ENCODE data around the gene GCNT1. TPM values are rescaled to one million over a fixed set of nuclear protein-coding genes. Genes with fewer than 3 reads are reported as not detected.

The GCNT1 gene
- total RNA-seq, 4 donors from 2014 or later: 5.7 to 45.2 (median 18.0) TPM

DNA sequence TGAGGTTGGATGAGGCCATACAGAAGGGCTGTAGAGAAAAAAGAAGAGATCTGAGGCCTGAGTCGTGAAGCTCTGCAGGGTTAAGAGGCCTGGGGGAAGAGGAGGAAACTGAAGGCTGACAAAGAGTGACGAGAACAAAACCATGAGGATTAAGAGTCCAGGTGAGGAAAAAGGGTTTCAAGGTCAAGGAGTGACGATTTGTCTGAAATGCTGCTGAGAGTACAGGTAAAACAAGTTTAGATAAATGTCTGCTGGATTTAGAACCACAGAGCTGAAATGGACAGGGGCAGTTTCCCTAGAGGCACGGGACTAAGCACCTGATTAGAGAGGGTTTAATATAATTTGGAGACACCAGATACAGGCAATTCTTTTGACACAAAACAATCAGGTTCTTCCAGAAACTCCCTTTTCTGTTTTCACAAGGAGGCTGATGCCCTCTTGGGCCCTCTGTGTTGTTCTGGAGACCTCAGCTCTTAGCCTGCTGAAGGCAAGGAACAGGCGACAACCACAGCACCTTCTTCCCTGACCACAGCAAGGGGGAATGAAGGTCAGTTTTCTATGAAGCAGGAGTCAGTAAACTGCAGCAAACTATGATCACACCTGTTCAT is 14.6 kb upstream of the GCNT1 start:
- TF ChIP-seq CTCF (IDR thresholded peaks at IDR 0.05): no peak

GRCh38 chr9:76445976-76446375 is 13.0 kb upstream of the GCNT1 start:
- no peak for DNase-seq (ENCODE audit: low spot score)
- TF ChIP-seq CTCF (IDR thresholded peaks at IDR 0.05): no peak
- ATAC-seq (ENCODE audit: low FRiP score): no peak

More for the DNA sequence above, 14.6 kb upstream of the GCNT1 start:
- DNase-seq (ENCODE audit: low spot score): no peak
- ATAC-seq (ENCODE audit: low FRiP score): no peak

GRCh38 chr9:76448501-76448900 is 10.5 kb upstream of the GCNT1 start:
- ATAC-seq (ENCODE audit: low FRiP score) (no peak), DNase-seq (ENCODE audit: low spot score) (no peak)
- TF ChIP-seq CTCF (IDR thresholded peaks at IDR 0.05): no peak

DNA sequence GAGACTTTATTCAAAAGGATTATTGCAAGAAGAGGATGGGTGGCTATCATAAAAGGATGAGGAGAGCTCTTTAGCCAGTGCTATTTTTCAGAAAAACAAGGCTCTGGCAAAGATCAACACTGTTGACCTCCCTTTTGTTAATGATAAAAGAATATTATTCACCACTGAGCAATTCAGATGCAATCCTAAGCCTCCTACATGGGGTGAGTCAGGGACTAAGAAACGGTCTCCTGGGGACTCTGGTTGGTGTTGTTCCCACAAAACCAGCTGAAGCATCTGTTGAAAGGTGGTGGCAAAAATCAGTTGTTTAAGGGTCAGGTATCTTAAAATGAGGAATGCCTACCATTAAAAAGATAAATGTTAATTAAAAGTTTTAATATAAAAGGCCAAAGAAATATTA is 7.7 kb upstream of the GCNT1 start:
- peak; percentile 52 for ATAC-seq (ENCODE audit: low FRiP score)
- no peak for DNase-seq (ENCODE audit: low spot score)
- no peak for TF ChIP-seq CTCF (IDR thresholded peaks at IDR 0.05)

DNA sequence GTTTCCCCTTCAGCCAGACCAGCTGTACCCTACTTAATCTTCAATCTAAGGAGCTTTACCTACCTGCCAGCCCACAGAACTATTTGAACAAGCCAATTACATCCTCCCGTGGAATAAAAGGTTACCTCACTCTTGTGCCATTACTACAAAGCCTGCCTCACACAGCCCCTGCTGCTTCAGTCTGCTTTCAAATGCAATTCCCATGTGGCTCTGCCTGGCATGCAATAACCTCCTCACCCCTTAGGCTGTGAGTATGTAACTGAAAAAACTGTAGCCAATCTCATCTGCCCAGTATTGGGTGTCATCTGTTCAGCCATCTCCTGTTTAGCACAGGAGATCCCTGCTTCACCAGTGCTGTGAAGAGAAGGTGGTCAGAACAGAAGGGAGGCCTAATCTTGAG is 6.1 kb upstream of the GCNT1 start:
- no peak for TF ChIP-seq CTCF (IDR thresholded peaks at IDR 0.05)
- DNase-seq (ENCODE audit: low spot score): no peak
- ATAC-seq (ENCODE audit: low FRiP score): no peak

DNA sequence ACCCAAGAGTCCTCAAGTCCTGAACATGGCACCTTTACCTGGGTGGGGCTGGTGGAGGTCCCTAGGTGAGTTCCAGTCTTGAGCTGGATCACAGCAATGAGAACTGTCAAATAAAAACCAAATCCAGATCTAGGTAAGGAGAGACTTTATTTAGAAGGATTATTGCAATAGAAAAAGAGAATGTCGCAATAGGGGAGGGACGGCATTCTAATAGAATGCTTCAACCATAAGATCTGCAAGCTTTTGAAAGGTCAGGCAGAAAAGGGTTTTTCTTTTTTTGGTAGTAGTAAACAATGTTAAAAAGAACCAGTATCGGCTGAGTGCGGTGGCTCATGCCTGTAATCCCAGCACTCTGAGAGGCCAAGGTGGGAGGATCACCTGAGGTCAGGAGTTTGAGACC is 5.2 kb upstream of the GCNT1 start:
- ATAC-seq (ENCODE audit: low FRiP score): peak; percentile 73
- no peak for TF ChIP-seq CTCF (IDR thresholded peaks at IDR 0.05)

GRCh38 chr9:76454311-76454710 is 4.7 kb upstream of the GCNT1 start:
- DNase-seq (ENCODE audit: low spot score) (no peak), ATAC-seq (ENCODE audit: low FRiP score) (no peak)
- TF ChIP-seq CTCF (IDR thresholded peaks at IDR 0.05): no peak

More for the DNA sequence above, 5.2 kb upstream of the GCNT1 start:
- no peak for DNase-seq (ENCODE audit: low spot score)

Measured in omental fat pad (tissue), 4 donors.